Globus pallidus (tissue), 1 donor: ENCODE measurements around the gene RERE.
A peak's percentile ranks its signal among the peaks of the same experiment; 100 is the strongest.
"Not testable (repeated sequence)": the region's sequence is repeated elsewhere in the genome, so short reads cannot be mapped to it uniquely, and the experiment has no call there.

Source experiments
- DNase-seq: peaks from one replicate; pipeline ENCODE4 v3.0.0-alpha.2; 2015; ENCODE audit warnings: low spot score

Gene RERE

GRCh38 chr1:8448911-8449661 lies 368.4 kb downstream of the RERE start:
- DNase-seq, result no peak

- DNase-seq, result not testable (repeated sequence)
Observed at GRCh38 chr1:8448505-8448904, 368.9 kb downstream of the RERE start.

- DNase-seq, result no peak
Observed at GRCh38 chr1:8447616-8448150, 369.8 kb downstream of the RERE start.

GRCh38 chr1:8446119-8446518 lies 371.3 kb downstream of the RERE start:
- not testable (repeated sequence) for DNase-seq

- DNase-seq, result no peak
Observed at GRCh38 chr1:8443558-8444194, 373.8 kb downstream of the RERE start.

- DNase-seq, result no peak
Observed at GRCh38 chr1:8441426-8441825, 376.0 kb downstream of the RERE start.

GRCh38 chr1:8439015-8439702 lies 378.3 kb downstream of the RERE start:
- DNase-seq, result peak; percentile 88

- DNase-seq, result no peak
Observed at GRCh38 chr1:8438489-8438888, 379.0 kb downstream of the RERE start.

- DNase-seq, result no peak
Observed at GRCh38 chr1:8437347-8437746, 380.1 kb downstream of the RERE start.

- no peak for DNase-seq
Observed at GRCh38 chr1:8435569-8436071, 381.8 kb downstream of the RERE start.

GRCh38 chr1:8434101-8434500 lies 383.3 kb downstream of the RERE start:
- no peak for DNase-seq

GRCh38 chr1:8431784-8432183 lies 385.7 kb downstream of the RERE start:
- no peak for DNase-seq

GRCh38 chr1:8431019-8431418 lies 386.4 kb downstream of the RERE start:
- DNase-seq, result no peak

- no peak for DNase-seq
Observed at GRCh38 chr1:8430476-8430875, 387.0 kb downstream of the RERE start.

GRCh38 chr1:8429549-8430110 lies 387.8 kb downstream of the RERE start:
- DNase-seq, result no peak

- no peak for DNase-seq
Observed at GRCh38 chr1:8428441-8428840, 389.0 kb downstream of the RERE start.

- DNase-seq, result peak; percentile 51
Observed at GRCh38 chr1:8427986-8428385, 389.5 kb downstream of the RERE start.

- DNase-seq, result peak; percentile 46
Observed at GRCh38 chr1:8427493-8427892, 389.9 kb downstream of the RERE start.

GRCh38 chr1:8426996-8427395 lies 390.4 kb downstream of the RERE start:
- DNase-seq, result no peak

GRCh38 chr1:8425781-8426161 lies 391.7 kb downstream of the RERE start:
- DNase-seq, result no peak

- no peak for DNase-seq
Observed at GRCh38 chr1:8425150-8425780, 392.2 kb downstream of the RERE start.
